HCEC 1CT (cell line): Measurements from ENCODE around the gene POLD4.
"Not testable (repeated sequence)": the region's sequence is repeated elsewhere in the genome, so short reads cannot be mapped to it uniquely, and the experiment has no call there.

Experiments used
- DNase-seq: peaks from one replicate; pipeline ENCODE4 v3.0.0-alpha.2; 2017

The POLD4 gene

GRCh38 chr11:67353317-67354074, at the start of gene POLD4:
Gene POLD4 (minus strand): TSS chr11:67353546. CDS start chr11:67353399, 147 bp downstream.
- DNase-seq, result peak; percentile 94

GRCh38 chr11:67403085-67403484, 49.7 kb upstream of the POLD4 start:
- not testable (repeated sequence) for DNase-seq

DNA sequence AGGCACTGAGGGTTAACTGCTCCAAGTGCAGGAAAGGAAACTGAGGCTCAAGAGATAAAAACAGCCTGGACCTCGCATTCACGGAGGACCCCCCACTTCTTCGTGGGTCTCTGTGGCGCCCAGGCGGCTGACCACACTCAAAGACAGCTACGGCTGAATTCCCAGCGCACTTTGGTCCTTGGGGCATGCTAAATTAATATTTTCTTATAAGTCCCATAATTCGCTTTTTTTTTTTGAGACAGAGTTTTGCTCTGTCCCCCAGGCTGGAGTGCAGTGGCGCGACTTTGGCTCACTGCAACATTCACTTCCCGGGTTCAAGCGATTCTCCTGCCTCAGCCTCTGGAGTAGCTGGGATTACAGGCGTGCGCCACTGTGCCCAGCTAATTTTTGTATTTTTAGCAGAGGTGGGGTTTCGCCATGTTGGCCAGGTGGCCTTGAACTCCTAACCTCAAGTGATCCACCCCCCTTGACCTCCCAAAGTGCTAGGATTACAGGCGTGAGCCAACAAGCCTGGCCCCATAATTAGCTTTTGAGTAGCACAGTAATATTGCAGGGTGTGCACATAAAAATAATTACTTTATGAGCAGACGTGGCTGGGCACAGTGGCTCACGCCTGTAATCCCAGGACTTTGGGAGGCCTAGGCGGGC, 49.0 kb upstream of the POLD4 start:
- not testable (repeated sequence) for DNase-seq

DNA sequence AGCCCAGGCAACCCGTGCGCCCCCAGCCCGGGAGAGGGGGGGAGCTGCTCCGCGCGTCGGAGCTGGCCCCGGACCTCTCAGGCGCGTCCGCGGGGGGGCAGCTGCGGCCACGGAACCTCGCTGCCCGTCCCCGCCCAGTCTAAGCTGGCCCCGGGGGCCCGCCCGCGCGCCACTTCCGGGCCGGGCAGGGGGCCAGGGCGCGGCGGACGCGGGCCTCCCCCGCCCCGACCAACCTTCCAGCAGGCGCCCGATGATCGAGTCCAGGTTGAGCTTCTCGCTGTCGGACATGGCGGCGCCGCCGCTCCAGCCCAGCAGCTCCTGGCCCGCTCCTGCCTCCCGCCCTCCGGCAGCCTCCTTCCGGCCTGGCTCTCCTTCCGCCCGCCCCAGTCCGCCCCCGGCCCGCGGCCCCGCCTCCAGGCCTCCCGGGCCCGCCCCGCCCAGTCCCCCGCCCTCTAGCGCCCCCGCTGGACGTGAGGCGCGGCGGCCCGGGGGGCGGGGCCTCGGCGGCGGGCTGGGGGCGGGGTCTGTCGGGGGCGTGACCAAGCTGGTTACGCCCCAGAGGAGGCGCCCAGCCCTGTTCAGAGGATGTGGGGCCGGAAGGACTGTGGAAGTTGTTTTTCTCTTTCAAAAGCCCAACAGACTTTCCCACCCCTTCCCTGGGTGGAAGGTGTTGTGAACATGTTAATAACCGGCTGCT, 48.3 kb upstream of the POLD4 start, which contains the start of gene PPP1CA:
Gene PPP1CA, minus strand, starts transcription at position 364 of the 697 bp plus-strand sequence. Its CDS starts 76 bp downstream, at position 288.
- peak; percentile 86 for DNase-seq

- no peak for DNase-seq
Measured at GRCh38 chr11:67400942-67401494, 47.7 kb upstream of the POLD4 start.

DNA sequence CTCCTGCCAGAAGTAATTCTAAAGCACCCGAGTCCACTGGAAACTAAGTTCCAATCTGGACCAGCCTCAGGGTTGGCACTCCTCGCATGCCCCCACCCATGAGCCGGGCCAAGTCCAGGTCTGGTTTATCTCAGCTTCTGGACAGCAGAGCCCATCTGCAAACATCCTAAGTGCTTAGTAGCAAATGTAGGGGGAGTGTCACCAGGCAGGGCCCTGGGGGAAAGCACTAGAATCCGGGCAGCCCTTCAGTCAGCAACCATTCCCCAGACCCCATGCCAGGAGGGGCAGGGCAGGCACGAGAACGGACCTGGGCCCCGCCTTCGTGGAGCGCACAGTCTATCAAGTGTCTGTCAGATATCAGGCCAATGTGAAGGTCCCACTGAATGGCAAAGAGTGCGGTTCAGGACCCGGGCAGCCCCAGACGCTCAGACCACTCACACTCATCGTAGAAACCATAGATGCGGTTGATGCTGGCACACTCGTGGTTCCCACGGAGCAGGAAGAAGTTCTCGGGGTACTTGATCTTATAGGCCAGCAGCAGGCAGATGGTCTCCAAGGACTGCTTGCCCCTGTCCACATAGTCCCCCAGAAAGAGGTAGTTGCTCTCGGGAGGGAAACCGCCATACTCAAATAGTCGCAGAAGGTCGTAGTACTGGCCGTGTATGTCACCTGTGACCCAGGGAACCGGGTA, 47.0 kb upstream of the POLD4 start:
- no peak for DNase-seq

DNA sequence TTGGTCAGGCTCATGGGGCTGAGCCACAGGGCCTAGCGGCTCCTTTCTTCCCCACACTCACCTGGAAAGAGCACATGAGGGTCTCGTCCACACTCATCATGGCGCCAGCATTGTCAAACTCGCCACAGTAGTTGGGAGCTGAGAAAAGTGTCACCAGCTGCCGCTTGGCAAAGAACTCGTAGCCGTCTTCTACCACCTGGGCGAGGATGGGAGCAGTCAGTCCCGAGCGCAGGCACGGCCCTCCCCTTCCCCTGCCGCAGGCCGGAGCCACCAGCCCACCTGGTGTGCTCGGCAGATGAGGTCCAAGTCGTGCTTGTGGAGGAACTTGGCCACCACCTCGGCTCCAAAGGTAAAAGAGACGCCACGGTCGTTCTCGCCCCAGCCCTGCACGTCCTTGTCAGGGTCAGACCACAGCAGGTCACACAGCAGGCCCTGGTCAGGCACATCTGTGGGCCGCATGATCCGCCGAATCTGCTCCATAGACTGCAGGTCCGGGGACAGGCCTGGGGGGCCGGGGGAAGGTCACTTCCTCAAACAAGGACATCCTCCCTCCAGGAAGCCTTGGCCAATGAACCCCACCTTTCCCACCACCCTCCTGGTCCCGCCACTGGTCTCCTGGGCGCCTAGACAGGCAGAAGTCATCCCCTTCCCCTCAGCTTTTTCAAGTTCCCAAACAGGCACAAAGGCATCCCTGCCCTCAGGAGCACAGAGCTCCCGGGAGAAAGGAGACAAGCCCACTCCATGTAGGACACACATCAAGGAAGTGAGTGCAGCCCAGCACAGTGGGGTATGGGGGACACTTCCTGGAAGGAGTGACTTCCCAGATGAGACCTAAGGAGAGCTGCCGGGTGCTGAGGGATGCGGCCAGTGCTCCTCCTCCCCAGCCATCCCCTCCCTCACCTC, 45.6 kb upstream of the POLD4 start:
- DNase-seq, result no peak

DNA sequence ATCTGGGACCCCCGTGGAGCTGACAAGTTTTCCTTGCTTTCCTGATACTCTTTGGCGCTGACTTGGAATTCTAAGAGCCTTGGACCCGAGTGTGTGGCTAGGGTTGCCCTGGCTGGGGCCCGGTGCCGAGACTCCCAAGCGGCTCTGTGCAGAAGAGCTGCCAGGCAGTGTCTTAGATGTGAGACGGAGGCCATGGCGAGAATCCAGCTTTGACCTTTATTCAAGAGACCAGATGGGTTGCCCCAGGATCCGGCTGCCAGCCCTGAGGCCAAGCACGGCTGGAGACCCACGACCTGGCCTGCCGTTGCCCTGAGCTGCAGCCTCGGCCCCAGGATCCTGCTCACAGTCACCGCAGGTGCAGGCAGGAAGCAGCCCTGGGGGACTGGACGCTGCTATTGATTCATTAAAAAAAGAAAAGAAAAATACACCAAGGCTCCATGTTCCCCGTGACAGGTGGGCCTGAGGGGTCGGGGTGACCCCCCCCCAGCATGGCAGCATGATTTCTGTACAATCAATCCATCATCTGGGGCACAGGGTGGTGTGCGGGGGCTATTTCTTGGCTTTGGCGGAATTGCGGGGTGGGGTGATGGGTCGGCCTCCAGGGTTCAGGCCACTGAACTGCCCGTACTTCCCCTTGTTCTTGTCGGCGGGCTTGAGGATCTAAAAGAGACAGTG, 44.8 kb upstream of the POLD4 start:
- DNase-seq, result no peak

DNA sequence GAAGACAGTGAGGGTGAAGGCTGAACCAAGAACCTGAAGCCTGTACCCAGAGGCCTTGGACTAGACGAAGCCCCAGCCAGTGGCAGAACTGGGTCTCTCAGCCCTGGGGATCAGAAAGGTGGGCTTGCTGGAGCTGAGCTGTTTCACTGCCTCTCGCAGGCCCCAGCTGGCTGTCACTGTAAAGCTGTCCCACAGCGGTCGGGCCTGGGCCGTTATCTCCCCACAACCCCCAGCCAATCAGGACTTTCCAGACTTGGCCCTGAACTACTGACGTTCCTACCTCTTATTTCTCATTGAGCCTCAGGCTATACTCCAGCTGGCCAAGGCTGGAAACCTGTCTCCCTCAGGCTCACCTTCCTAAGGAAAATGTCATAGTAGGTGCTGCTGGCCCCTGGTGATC, 44.2 kb upstream of the POLD4 start:
- no peak for DNase-seq

GRCh38 chr11:67396587-67397389, 43.4 kb upstream of the POLD4 start:
- no peak for DNase-seq

DNA sequence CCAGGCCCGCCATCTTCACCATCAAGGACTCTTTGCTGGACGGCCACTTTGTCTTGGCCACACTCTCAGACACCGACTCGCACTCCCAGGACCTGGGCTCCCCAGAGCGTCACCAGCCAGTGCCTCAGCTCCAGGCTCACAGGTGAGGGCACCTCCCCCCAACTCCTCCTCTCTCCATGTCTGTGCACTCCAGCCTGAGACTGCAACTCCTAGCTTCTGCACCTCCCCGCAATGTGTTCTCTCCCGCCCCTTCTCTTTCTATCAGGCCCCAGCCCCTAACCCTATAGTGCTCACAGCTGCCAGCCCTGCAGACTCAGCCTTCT, 42.9 kb upstream of the POLD4 start:
- no peak for DNase-seq

DNA sequence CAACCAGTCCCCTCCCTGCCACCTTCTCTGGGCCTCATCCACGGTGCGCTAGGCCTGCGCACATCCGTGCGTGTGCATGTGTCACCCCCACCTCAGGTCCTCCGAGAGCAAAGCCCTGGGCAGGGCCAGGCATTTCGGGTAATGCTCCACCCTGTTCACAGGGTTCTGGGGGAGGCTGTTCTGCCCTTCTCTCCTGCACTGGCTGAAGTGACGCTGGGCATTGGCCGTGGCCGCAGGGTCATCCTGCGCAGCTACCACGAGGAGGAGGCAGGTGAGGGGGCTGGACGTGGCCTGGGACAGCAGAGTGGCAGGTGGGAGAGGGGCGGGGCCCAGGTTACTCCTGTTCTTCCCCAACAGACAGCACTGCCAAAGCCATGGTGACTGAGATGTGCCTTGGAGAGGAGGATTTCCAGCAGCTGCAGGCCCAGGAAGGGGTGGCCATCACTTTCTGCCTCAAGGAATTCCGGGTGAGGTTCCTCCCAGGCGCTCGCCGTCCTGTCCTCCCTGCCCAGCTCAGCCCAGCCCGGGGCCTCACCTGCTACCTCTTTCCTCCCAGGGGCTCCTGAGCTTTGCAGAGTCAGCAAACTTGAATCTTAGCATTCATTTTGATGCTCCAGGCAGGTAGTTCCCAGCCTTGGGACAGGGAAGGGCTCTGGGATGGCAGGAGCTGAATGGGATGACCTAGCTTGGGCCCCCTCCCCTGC, 42.4 kb upstream of the POLD4 start:
- DNase-seq, result no peak

DNA sequence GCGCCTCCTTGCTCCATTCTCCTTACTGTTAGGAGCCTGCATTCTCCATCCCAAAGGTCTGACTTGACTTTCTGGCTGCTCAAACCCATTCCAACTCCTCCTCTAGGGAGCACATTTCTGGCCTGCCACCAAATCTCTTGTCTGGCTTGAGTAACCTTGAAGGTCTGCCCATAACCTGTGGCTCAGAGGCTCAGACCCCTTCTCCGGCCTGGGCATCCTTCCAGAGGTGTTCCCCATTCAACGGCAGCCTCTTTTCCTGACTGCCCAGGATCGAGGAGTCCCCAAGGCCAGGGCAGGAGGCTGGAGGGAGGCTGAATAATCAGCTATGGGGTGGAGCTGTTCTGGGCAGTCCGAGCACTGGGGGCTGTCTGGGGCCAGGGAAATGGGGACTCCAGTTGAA, 40.6 kb upstream of the POLD4 start:
- DNase-seq, result no peak

- DNase-seq, result no peak
Measured at GRCh38 chr11:67393437-67393836, 40.1 kb upstream of the POLD4 start.

DNA sequence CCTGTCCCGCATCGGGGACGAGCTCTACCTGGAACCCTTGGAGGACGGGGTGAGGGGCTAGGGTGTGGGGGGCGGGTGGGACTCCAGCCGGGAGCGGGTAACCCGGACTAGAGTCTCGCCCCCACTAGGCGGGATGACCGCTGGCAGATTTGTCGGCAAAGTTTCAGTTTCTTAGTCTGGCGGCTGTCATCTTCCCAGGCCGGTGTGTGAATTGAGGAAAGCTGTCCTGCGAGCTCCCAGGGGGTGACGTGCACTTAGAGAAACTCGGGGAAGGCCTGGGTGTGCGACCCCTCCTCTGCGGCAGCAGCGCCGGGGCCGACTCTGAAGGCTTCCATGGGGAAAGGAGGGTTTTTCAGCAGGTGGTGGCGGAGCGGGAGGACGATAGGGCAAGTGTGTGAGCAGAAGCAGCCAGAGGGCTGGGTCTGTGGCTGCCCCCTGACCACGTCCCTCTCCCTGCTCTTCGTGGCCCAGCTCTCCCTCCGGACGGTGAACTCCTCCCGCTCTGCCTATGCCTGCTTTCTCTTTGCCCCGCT, 38.9 kb upstream of the POLD4 start:
- DNase-seq, result no peak

DNA sequence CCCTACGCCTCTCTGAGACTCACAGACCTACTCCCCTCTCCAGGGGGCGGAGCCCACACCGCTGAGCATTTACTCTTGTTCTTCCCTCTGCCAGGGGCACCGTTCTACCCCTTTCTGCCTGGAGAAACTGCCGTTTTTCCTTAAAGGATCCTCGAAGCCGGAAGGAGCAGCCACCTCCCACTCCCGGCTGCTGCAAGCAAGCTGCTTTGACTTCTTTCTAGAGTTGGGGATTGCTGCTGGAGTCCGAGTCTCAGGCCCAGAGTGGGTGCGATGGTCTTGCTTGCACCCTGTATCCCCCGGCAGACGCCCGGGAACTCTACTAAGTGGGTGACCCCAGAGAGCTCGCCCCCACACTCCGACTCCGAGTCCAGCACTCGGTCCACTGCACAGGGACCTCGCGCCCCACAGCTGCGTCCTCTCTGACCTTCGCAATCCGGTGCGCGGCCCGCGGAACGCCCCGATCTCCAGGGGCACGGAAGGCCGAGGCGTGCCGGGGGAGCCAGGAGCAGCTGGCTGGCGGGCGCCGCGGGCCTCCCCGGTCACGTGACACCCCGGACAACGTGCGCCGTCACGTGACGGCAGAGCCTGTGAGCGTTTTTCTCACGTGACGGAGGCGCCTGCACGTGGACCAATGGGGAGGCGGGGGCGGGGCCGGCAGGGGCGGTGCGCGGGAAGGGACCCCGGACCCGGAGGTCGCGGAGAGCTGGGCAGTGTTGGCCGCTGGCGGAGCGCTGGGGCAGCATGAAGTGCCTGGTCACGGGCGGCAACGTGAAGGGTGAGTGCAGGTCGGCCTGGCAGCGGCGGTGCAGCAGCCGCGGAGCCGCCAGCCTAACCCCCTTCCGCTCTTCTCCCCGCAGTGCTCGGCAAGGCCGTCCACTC, 38.2 kb upstream of the POLD4 start, which contains the start of gene RAD9A:
Gene RAD9A, plus strand, starts transcription at position 683 of the 879 bp plus-strand sequence. Its CDS starts 59 bp downstream, at position 742.
- peak; percentile 91 for DNase-seq

GRCh38 chr11:67390947-67391303, 37.6 kb upstream of the POLD4 start:
- DNase-seq, result no peak

DNA sequence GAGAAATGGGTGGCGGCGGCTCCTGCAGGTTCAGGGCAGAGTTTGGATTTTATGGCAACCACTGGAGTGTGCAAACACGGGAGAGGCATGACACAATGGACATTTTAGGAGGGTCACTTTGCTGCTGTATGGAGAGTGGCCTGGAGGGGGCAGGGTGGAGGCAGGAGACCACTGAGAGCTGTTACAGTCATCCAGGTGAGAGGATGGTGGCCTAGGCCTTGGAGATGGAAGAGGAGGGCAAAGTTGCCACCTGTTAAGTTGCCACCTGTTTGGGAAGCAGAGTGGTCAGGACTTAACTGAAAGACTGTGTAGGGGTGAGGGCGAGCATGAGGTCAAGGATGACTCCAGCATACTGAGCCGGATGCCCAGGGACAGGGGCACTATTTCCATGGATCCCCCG, 36.1 kb upstream of the POLD4 start:
- DNase-seq, result no peak
